HG02870 (cell line): Measurements from ENCODE around the gene ZFYVE27.

Experiments
- ATAC-seq: cut with Tn5 transposase; IDR thresholded peaks from one replicate; pipeline ENCODE4 v1.9.1; 2021; ENCODE audit warnings: mild to moderate bottlenecking, moderate library complexity; ENCODE audit not compliant: unreplicated experiment

ZFYVE27 gene

DNA sequence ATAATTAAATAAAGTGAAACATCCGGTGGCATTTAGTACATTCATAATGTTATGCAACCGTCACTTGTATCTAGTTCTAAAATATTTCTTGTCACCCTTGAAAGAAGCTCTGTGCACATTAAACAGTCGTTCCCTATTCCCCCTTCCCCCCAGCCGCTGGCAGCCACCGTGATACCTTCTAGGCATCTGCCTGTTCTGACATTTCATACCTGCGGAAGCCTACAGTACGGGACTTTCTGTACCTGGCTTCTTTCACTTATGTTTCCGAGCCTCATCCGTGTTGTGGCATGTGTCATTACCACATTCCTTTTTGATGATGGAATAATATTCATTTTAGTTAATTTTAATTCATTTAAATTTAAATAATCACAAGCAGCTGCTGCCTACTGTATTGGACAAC lies 48.8 kb downstream of the ZFYVE27 start:
- no peak for ATAC-seq

DNA sequence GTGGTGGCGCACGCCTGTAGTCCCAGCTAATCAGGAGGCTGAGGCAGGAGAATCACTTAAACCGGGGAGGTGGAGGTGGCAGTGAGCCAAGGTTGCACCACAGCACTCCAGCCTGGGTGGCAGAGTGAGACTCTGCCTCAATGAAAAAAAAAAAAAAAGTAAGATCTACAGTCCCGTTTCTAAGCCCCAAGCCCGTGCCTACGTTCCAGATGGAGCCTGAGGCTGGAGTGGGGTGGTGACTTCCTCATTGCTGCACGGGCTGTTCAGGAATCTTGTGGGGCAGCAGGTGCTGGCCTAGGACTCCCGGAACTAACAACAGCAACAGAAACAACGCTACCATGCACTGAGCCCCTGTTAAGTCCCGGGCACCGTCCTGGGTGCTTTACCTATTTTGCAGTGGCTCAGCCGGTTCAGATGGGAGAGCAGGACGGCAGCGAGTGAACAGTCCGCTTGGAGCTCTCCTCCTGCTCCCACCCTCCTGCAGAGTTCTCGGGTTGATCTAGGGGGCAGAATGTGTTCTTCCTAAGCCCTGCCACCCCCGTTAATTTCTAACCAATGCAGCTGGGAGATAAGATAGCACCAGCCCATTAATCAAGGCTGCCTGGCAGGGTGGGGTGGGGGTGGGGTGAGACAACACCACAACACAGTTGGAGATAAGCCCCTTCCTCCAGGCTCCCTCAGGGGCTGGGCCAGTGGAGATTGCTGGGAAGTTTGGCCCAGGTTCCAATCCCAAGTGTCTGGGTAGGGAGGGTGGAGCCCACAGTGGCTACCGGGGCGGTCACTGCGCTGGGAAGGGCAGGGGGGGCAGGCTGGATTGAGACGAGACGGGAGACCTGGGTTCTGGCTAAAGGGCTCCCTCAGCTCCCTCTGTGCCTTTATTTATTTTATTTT lies 51.9 kb downstream of the ZFYVE27 start:
- no peak for ATAC-seq

DNA sequence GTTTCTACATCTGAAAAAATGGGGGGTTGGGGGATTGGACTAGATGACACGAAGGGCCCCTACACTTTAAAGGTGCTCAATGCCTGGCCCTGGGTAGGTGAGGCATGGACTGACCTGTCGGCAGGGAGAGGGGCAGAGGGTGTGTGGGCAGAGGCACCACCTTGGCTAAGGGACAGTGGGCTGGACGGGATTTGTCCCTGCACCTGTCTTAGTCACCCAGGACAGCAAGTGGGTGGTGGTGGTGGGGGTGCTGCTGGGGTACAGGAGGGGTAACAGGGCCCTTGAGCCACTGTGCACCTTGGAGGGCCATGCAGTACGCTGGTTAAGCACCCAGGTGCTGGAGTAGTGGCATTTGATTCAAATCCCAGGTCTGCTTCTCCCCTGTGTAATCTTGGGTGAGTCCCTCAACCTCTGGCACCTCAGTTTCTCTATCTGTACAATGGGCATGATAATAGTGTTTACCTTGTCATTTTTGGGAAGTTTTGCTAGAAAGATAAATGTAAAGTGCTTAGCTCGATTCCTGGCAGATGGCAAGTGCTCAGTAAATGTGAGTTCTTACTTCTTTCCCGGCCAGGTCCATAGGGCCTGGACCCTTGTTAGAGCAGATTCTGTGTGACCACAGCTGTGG lies 53.0 kb downstream of the ZFYVE27 start:
- ATAC-seq = no peak

DNA sequence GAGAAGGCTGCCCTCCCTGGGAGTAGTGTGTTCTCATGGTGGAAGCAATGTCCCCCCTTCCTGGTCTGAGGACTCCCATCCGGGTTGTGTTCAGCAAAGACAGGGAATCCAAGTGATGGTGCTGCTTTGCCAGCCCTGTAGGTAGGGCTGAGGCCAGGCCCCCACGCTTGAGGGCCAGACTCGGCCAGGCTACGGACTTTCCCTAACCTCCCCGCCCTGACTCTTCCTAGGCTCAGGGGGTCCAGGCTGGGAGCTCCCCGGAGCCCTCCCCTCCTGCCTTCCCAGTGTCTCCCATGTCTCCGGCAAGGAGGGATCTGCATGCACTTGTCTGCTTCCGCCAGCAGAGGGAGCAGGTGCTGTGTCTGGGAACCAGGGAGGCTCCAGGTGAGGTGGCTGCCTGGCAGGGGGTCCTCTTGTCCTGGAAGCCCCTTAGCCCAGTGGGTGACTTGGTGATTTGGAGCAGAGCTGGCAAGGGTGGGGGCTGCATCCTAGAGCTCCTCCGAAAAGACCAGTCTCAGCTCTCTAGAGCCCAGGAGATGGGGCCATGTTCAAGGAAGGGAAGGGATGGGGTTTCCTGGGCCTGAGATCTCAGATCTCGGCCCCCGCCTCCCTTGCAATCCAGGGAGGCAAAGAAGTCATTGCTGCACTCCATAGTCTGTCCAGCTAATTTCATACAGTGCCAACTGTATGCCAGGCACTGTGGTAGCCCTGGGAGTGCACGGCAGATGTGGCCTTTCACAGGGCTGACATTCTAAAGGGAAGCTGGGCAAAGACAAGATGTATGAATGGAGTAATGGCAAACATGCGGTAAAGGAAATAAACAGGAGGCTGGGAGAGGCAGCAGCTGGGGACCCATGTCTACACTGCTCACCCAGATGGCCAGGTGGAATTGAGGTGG lies 55.1 kb downstream of the ZFYVE27 start:
- ATAC-seq = no peak

DNA sequence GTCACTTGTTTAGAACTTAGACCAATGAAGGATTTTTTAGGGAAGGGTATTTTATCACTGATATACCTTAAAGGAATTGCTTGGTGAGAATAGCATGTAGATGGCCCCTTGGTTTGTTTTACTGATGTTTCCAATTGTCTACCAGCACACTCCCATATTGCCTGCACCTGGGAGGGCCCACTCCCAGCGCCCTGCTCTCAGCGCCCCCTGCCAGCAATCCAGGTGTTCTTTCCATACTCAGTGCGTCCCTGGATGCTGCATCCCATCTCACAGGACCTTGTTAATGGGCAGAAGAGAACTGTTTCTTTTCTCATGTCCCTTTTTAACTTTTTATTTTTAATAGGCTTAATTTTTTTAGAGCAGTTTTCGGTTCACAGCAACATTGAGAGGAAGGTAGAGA lies 59.0 kb downstream of the ZFYVE27 start:
- no peak for ATAC-seq

DNA sequence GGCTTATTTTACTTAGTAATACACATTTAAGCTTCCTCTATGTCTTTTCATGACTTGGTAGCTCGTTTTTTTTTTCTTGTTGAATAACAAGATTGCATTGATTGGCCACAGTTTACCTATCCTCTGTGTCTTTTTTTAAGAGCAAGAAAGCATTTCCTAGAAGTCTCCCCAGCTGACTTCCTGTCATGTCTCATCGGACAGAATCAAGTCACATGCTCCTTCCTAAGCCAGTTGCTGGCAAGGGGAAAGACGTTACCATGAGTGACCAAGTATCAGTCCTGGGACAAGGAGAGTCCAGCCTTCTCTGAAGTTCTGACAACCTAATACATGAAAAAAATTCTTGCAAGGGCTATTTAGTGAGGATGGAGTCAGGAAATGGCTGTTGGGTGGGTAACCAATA lies 59.7 kb downstream of the ZFYVE27 start:
- no peak for ATAC-seq

DNA sequence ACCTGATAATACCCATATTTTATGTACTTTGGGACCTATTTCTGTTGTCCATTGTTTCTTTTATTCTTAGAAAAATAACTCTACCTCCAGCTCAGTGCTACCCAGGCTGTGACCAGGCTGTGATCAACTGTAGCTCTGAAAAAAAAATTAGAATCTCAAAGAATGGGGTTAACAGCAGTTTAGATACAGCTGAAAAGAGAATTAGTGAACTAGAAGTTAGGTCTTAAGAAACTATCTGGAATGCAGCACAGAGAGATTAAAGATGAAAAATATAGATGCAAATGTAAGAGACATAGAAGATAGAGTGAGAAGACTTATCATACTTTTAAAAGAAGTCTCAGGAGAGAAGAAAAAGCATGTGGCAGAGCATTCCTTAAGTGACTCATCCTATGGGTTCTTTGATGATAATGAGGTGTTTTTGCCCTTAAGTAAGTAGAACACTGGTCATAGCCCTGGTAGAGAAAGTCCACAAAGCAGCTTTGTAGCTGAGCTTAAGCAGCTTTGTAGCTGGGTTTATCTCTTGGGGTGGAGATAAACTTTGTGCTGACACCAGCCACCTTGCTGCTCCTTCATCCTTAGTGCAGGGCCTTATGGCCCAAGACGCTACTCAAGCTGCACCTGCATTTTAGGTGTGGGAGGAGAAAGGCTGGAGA lies 62.2 kb downstream of the ZFYVE27 start:
- no peak for ATAC-seq

DNA sequence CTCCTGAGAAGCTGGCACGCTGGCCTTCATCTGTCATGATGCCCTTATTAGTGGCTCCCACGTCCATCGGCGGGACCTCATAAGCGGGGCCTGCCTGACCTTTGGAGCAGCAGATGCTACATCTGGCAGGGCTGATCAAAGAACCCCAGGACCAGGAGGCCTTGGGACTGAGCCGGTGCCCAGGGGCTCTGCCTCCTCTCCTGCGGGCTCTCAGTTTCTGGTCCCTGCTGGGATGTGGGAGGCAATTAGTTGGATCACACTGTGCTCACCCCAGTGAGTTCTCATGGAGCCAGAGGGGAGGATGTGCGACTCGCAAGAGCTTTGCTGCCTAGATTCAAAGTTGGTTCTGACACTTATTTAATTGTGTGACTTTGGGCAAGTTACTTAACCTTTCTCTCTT lies 63.5 kb downstream of the ZFYVE27 start:
- no peak for ATAC-seq

DNA sequence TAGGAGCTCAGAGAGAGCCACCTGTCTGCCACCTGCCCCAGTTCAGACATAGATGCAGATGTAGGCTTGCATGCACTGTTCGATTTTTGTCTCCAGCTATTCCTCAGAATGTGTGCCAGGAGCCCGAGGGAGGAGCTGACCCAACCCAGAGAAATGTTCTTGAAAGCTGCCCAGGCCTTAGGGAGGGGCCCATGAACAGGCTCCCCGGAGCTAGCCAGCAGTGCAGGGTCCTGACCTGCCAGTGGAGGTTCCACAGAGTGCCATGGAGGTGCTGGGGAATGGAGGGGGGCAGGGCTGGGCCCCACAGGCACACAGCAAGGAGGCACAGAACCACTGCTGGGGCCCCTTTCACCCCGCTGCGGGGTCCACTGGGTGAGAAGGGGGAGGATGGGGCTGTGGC lies 64.5 kb downstream of the ZFYVE27 start:
- ATAC-seq = no peak

DNA sequence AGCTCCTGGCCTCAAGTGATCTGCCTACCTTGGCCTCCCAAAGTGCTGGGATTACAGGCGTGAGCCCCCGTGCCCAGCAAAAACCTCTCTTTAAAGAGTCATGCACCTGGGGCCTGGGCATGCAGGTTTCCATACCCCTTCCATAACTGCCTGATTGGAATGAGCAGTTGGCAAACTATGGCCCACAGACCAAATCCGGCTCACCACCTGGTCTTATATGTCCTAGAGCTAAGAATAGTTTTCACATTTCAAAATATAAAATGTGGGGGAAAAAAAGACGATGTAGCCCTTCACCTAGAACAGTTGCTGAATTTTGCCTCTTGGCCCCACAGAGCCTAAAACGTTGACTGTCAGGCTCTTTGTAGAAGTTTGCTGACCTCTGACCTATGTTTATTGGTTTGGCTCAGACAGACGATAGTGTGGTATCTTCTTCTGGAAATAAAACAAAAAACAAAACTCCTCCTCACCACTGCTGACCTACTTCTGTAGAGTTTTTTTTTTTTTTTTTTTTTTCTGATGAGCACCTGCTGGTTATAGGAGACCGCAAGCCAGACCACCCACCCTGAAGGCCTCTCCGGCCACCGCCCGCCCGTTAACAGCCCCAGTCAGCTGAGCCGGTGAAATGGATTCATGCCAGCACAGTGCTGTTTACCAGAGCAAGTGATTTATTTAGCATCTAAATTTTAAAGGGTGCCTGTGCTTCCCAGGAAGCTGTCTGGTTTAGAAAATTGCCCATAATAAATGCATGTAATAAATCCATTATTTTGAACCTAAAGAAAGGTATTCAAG lies 68.4 kb downstream of the ZFYVE27 start:
- ATAC-seq = no peak

DNA sequence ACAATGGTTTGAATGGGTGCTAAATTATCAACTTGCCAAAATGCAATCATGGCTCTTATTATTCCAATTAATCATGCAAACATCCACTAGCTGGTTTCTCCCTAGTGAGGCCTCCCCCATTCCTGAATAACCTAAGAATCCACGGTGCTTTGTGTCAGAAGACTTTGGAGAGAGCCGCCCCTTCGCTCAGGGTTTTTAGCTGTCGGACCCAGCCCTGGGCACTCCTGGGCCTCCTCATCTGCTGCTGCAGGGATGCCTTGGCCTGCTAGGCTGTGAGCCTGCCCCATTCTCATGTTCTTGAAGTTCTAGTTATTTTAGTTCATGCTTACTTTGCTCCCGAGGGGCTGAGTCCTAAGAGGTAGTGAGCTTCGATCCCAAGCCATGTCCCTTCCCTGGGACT lies 69.0 kb downstream of the ZFYVE27 start:
- no peak for ATAC-seq

DNA sequence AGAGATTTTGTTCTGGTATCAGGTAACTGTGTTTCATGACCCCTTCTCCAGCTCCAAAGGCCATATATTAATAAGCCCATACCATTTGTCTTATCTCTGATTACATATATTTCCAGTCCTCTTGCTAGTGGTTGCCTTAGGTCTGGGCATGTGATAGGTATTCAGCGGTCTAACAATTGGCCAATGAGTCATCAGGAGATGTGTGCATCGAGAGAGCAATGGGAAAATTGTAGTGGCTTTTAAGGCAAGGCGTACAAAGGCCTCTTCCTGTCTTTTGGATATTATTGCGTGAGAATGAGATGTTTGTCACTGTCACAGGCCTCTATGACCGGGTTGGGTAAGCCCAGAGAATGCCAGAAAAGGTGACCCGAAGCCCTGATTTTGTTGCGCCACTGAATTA lies 73.5 kb downstream of the ZFYVE27 start:
- no peak for ATAC-seq
